HG03175 (cell line): Measurements from ENCODE around the gene BMPER.
A peak's percentile ranks its signal among the peaks of the same experiment; 100 is the strongest.

Experiments used
- ATAC-seq: cut with Tn5 transposase; IDR thresholded peaks from one replicate; pipeline ENCODE4 v1.9.1; 2021; ENCODE audit warnings: mild to moderate bottlenecking, moderate library complexity; ENCODE audit not compliant: unreplicated experiment

The BMPER gene

GRCh38 chr7:33921216-33921938, 16.0 kb downstream of the BMPER start:
- ATAC-seq = no peak

DNA sequence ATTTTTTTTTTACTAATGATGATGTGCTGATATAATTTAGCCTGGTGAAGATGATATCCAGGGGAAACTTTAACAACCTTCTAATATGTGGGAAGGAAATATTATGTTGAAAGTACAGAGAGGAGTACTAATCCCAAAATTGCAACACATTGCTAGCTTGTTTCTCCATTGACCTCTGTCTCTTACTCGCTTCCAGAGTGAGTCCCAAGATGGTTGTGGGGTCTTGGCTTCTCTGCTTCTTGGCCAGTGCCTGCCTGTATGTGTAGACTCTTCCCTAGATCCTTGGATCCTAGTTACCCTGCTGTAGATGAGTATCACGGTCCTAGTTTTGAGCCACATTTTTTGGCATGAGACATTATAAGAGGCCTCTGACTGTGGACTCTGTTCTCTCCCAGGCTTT, 17.5 kb downstream of the BMPER start:
- ATAC-seq = no peak

- ATAC-seq = no peak
Measured at GRCh38 chr7:33923440-33924229, 18.3 kb downstream of the BMPER start.

DNA sequence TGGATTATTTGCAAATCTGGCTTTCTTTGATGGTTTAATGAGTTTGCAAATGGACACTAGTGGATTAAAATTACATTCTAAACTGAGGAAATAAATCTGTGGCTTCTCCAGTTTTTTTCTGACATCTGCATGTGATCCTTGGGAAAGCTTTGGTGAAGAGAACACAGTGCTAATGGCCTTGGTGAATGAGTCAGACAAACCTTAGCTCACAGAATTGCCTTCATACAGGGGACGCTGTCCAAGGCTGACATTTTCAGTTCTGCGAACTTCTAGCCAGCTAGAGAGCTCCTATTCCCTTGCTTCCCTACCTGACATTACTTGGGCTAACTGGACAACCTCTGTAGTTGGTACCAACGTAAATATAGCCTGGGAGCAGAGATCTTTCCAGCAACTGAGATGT, 21.2 kb downstream of the BMPER start:
- no peak for ATAC-seq

DNA sequence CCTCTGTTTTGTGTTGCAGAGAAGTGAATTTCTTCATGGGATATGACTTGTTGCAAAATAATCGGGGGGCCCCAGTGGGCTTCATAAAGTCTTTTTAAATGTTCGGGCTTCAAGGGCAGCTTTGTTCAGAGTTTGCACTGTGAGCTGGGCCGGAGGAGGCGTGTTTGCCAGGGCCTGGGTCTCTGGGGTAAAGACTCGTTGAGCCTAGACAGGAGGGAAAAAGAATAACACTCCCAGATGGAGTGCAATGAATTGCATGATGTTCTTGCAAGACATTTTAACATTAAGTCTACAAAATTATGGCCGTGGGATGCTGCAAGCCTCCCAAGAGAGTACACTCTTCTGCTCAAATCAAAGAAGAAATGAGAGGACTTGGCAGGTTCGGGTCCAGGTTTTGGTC, 23.6 kb downstream of the BMPER start:
- ATAC-seq = no peak

DNA sequence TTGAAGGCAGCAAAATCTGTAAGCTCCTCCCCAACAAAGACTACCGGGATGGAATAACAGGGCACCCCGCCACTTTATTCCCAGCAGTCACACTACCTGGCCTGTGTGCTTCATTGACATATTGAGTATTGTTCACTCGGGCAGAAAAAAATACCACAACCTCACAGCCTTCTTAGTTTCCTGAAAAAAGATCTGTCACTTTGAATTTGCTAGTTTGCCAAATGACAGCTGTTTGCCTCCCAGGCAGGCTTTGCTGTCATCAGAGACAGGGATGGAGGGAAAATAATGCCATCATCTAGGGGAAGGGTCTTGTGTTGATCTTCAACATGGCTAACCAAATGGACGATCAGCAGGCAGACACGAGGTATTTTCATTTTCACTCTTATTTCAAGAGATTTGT, 26.9 kb downstream of the BMPER start:
- ATAC-seq = no peak

- ATAC-seq = peak; percentile 81
Measured at GRCh38 chr7:33932832-33933468, 27.6 kb downstream of the BMPER start.

- no peak for ATAC-seq
Measured at GRCh38 chr7:33933611-33934281, 28.4 kb downstream of the BMPER start.

- no peak for ATAC-seq
Measured at GRCh38 chr7:33934391-33934790, 29.1 kb downstream of the BMPER start.

- no peak for ATAC-seq
Measured at GRCh38 chr7:33936503-33936902, 31.2 kb downstream of the BMPER start.

DNA sequence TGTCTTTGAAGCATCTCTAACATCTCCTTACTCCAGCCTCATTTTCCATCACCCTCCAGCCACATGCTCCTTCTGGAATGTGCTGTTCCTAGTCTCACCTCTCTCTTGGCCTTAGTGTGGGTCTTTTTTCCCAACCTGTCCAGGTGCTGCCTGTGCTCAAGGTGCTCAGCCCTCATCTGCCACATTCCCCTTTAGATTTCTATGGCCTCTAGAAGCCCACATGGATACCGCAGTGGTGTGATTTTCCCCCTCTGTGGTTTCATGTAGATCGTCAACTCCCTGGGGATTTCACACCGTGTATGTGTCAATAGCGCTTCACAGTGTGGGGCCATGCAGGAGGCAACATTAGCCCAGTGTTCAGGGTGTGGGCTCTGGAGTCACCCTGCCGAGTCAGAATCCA, 32.5 kb downstream of the BMPER start:
- ATAC-seq = no peak

GRCh38 chr7:33939121-33939520, 33.8 kb downstream of the BMPER start:
- no peak for ATAC-seq

- no peak for ATAC-seq
Measured at GRCh38 chr7:33940503-33940902, 35.2 kb downstream of the BMPER start.

DNA sequence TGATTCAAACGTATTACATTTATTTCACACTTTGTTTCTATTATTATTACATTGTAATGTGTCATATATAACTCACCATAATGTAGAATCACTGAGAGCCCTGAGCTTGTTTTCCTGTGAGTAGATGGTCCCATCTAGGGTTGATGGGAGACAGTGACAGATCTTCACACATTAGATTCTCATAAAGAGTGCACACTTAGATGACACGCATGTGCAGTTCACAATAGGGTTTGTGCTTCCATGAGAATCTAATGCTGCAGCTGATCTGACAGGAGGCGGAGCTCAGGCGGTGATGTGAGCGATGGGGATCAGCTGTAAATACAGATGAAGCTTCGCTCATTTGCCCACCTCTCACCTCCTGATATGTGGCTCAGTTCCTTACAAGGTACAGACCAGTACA, 36.1 kb downstream of the BMPER start:
- ATAC-seq = no peak

DNA sequence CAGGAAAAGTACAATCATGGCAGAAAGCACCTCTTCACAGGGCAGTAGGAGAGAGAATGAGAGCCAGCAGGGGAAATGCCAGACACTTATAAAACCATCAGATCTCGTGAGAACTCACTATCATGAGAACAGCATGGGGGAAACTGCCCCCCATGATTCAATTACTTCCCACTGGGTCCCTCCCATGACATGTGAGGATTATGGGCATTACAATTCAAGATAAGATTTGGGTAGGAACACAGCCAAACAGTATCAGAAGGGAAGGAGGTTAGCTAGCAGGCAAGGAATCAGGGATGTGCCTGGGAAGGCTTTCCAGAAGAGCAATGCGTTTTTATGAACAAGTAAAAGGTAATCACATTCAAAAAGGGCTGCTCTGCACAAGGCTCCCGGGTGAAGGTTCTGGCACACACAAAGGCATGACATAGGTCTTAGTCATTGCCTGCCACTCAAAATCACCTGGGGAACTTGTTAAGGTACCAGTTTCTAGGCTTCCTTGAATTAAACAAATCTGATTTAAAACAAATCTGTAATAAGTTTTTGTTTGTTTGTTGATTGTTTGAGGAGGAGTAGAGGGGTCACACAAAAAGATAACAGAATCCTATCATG, 40.9 kb downstream of the BMPER start:
- ATAC-seq = no peak

GRCh38 chr7:33950047-33950714, 44.8 kb downstream of the BMPER start:
- ATAC-seq = no peak

GRCh38 chr7:33952824-33953223, 47.5 kb downstream of the BMPER start:
- no peak for ATAC-seq

- no peak for ATAC-seq
Measured at GRCh38 chr7:33958104-33958503, 52.8 kb downstream of the BMPER start.

- no peak for ATAC-seq
Measured at GRCh38 chr7:33959676-33960075, 54.3 kb downstream of the BMPER start.

DNA sequence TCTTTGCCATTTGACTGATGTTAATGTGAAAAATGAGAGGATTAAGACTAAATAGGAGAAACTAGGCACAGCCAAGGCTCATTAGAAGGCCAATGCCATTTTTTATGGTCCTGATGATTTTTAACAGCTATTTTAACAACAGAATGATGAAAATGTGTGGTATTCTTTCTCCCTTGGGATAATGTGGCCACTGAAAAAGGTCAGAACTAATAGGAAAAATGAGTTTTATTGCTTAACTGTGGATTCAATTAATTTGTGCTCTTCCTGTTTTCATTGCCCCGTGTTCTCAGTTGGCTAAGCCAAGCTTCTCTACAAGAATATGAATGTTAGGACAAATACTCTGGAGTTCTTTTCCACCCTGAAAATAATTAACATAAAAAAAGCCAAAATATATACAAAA, 56.6 kb downstream of the BMPER start:
- no peak for ATAC-seq
